Measurements from ENCODE around the gene NATD1. TPM values are rescaled to one million over a fixed set of nuclear protein-coding genes. Genes with fewer than 3 reads are reported as not detected.

The NATD1 gene
- total and polyA plus RNA-seq, 2 experiments from 2014 or later: 2.1 to 8.1 TPM

GRCh38 chr17:21292867-21293830 lies 39.9 kb upstream of the NATD1 start:
- Histone ChIP-seq H3F3A (replicated peaks; ENCODE audit: low read depth) (no peaks in the 10 kb centered on the region), H4K20me1 (replicated peaks; ENCODE audit: insufficient read depth) (peaks cover 10% of the 10 kb centered on the region), H3K4me3 (no peak overlapping the region), H2AFZ (no peak overlapping the region), H3K4me2 (no peak overlapping the region), H3K27me3 (ENCODE audit: insufficient read depth) (no peaks in the 10 kb centered on the region), H3K36me3 (ENCODE audit: insufficient read depth) (no peaks in the 10 kb centered on the region; the same call in 1 of the 2 replicates), H3K27ac (ENCODE audit: low read depth) (no peak overlapping the region), H3K4me1 (ENCODE audit: insufficient read depth) (no peaks in the 10 kb centered on the region), H3K79me2 (replicated peaks; ENCODE audit: insufficient read depth) (peaks cover 29% of the 10 kb centered on the region), H3K9me2 (ENCODE audit: insufficient read depth) (no peaks in the 10 kb centered on the region)
- H3K4me1 Mint-ChIP-seq: no peaks in the 10 kb centered on the region
- no peak for DNase-seq (ENCODE audit: low spot score)
- peaks cover 26% of the 10 kb centered on the region for H3K27me3 Mint-ChIP-seq (ENCODE audit: insufficient read depth, low read depth, poor library complexity)
- peaks cover 23% of the 10 kb centered on the region for H3K36me3 Mint-ChIP-seq (ENCODE audit: low read depth)
- no peak overlapping the region for H3K4me3 Mint-ChIP-seq
- no peak overlapping the region for H3K27ac Mint-ChIP-seq
- ATAC-seq: no peak
- TF ChIP-seq ETS1 (IDR thresholded peaks at IDR 0.05) (no peak), EZH2phosphoT487 (IDR thresholded peaks at IDR 0.05; ENCODE audit: unreplicated experiment) (no peak), JUNB (IDR thresholded peaks at IDR 0.05; ENCODE audit: unreplicated experiment) (no peak), CREB1 (CRISPR knock-in tag; IDR thresholded peaks at IDR 0.05; ENCODE audit: low read depth) (no peak), NANOG (IDR thresholded peaks at IDR 0.05; ENCODE audit: borderline replicate concordance) (no peak)
- peaks cover 70% of the 10 kb centered on the region for H3K9me3 Mint-ChIP-seq

GRCh38 chr17:21291862-21292261 lies 38.7 kb upstream of the NATD1 start:
- Histone ChIP-seq H4K20me1 (replicated peaks; ENCODE audit: insufficient read depth) (peaks cover 10% of the 10 kb centered on the region), H3F3A (replicated peaks; ENCODE audit: low read depth) (no peaks in the 10 kb centered on the region)
- peaks cover 3% of the 10 kb centered on the region; the same call in 1 of the 3 replicates for H3K4me1 Mint-ChIP-seq

GRCh38 chr17:21291357-21291756 lies 38.1 kb upstream of the NATD1 start:
- Histone ChIP-seq H3K9me2 (ENCODE audit: insufficient read depth) (no peaks in the 10 kb centered on the region), H3K27me3 (ENCODE audit: insufficient read depth) (no peaks in the 10 kb centered on the region), H4K20me1 (replicated peaks; ENCODE audit: insufficient read depth) (peaks cover 10% of the 10 kb centered on the region), H3K36me3 (ENCODE audit: insufficient read depth) (no peaks in the 10 kb centered on the region; the same call in 1 of the 2 replicates), H3K27ac (ENCODE audit: low read depth) (no peak overlapping the region), H3K4me2 (no peak overlapping the region), H3K79me2 (replicated peaks; ENCODE audit: insufficient read depth) (peaks cover 45% of the 10 kb centered on the region), H3K4me3 (no peak overlapping the region), H3K4me1 (ENCODE audit: insufficient read depth) (peaks cover 2% of the 10 kb centered on the region), H2AFZ (no peak overlapping the region), H3F3A (replicated peaks; ENCODE audit: low read depth) (no peaks in the 10 kb centered on the region)
- no peak overlapping the region for H3K27ac Mint-ChIP-seq
- H3K36me3 Mint-ChIP-seq (ENCODE audit: low read depth): peaks cover 19% of the 10 kb centered on the region
- H3K4me1 Mint-ChIP-seq: peaks cover 7% of the 10 kb centered on the region
- H3K9me3 Mint-ChIP-seq: peaks cover 56% of the 10 kb centered on the region
- H3K27me3 Mint-ChIP-seq (ENCODE audit: insufficient read depth, low read depth, poor library complexity): peaks cover 23% of the 10 kb centered on the region
- DNase-seq (ENCODE audit: low spot score): no peak
- H3K4me3 Mint-ChIP-seq: no peak overlapping the region
- no peak for ATAC-seq
- TF ChIP-seq CREB1 (CRISPR knock-in tag; IDR thresholded peaks at IDR 0.05; ENCODE audit: low read depth) (no peak), ZNF331 (CRISPR knock-in tag; IDR thresholded peaks at IDR 0.05; ENCODE audit: low read depth) (no peak), ZNF462 (CRISPR knock-in tag; IDR thresholded peaks at IDR 0.05) (no peak)

More at GRCh38 chr17:21291862-21292261, 38.7 kb upstream of the NATD1 start:
- Histone ChIP-seq H2AFZ (no peak overlapping the region), H3K79me2 (replicated peaks; ENCODE audit: insufficient read depth) (peaks cover 40% of the 10 kb centered on the region), H3K27ac (ENCODE audit: low read depth) (no peak overlapping the region), H3K36me3 (ENCODE audit: insufficient read depth) (no peaks in the 10 kb centered on the region; the same call in 1 of the 2 replicates), H3K9me2 (ENCODE audit: insufficient read depth) (no peaks in the 10 kb centered on the region), H3K27me3 (ENCODE audit: insufficient read depth) (no peaks in the 10 kb centered on the region), H3K4me3 (no peak overlapping the region), H3K4me2 (no peak overlapping the region), H3K4me1 (ENCODE audit: insufficient read depth) (no peaks in the 10 kb centered on the region)
- peaks cover 61% of the 10 kb centered on the region for H3K9me3 Mint-ChIP-seq
- no peak overlapping the region for H3K4me3 Mint-ChIP-seq
- DNase-seq (ENCODE audit: low spot score) (no peak), ATAC-seq (no peak)
- no peak for TF ChIP-seq NANOG (IDR thresholded peaks at IDR 0.05; ENCODE audit: borderline replicate concordance)
- peaks cover 23% of the 10 kb centered on the region for H3K27me3 Mint-ChIP-seq (ENCODE audit: insufficient read depth, low read depth, poor library complexity)
- peaks cover 19% of the 10 kb centered on the region for H3K36me3 Mint-ChIP-seq (ENCODE audit: low read depth)
- H3K27ac Mint-ChIP-seq: no peak overlapping the region

All from GM23338 (cell line).